ENCODE results near the gene ERBB4.

GRCh38 chr2:211413746-211414145, 1124.9 kb downstream of the ERBB4 start:
- TF ChIP-seq CTCF (IDR thresholded peaks at IDR 0.05) (no peak), POLR2A (IDR thresholded peaks at IDR 0.05) (no peak)

Measured in uterus (tissue), 2 donors.